Measurements from ENCODE around the gene SLC17A8.

SLC17A8 gene

GRCh38 chr12:100368066-100368465, 11.2 kb downstream of the SLC17A8 start:
- DNase-seq (ENCODE audit: low spot score) (no peak), FAIRE-seq (no peak)

GRCh38 chr12:100371146-100371545, 14.3 kb downstream of the SLC17A8 start:
- DNase-seq (ENCODE audit: low spot score) = no peak
- FAIRE-seq = no peak

- FAIRE-seq (no peak), DNase-seq (ENCODE audit: low spot score) (no peak)
Measured at GRCh38 chr12:100372853-100373640, 16.2 kb downstream of the SLC17A8 start.

- FAIRE-seq = no peak
- no peak for DNase-seq (ENCODE audit: low spot score)
Measured at GRCh38 chr12:100375038-100375735, 18.3 kb downstream of the SLC17A8 start.

- DNase-seq (ENCODE audit: low spot score) (no peak), FAIRE-seq (no peak)
Measured at GRCh38 chr12:100376161-100376560, 19.3 kb downstream of the SLC17A8 start.

- FAIRE-seq (no peak), DNase-seq (ENCODE audit: low spot score) (no peak)
Measured at GRCh38 chr12:100381379-100381778, 24.5 kb downstream of the SLC17A8 start.

GRCh38 chr12:100382338-100382737, 25.5 kb downstream of the SLC17A8 start:
- no peak for FAIRE-seq
- no peak for DNase-seq (ENCODE audit: low spot score)

- FAIRE-seq = no peak
- no peak for DNase-seq (ENCODE audit: low spot score)
Measured at GRCh38 chr12:100383586-100384558, 27.0 kb downstream of the SLC17A8 start.

- DNase-seq (ENCODE audit: low spot score) (no peak), FAIRE-seq (no peak)
Measured at GRCh38 chr12:100384559-100384935, 27.7 kb downstream of the SLC17A8 start.

- no peak for FAIRE-seq
- DNase-seq (ENCODE audit: low spot score) = no peak
Measured at GRCh38 chr12:100388382-100388781, 31.5 kb downstream of the SLC17A8 start.

GRCh38 chr12:100391856-100392255, 35.0 kb downstream of the SLC17A8 start:
- DNase-seq (ENCODE audit: low spot score) = no peak
- no peak for FAIRE-seq

- no peak for FAIRE-seq
- no peak for DNase-seq (ENCODE audit: low spot score)
Measured at GRCh38 chr12:100393200-100393599, 36.3 kb downstream of the SLC17A8 start.

- DNase-seq (ENCODE audit: low spot score) (no peak), FAIRE-seq (no peak)
Measured at GRCh38 chr12:100395811-100396210, 38.9 kb downstream of the SLC17A8 start.

GRCh38 chr12:100398307-100398706, 41.4 kb downstream of the SLC17A8 start:
- DNase-seq (ENCODE audit: low spot score) (no peak), FAIRE-seq (no peak)

GRCh38 chr12:100399095-100399494, 42.2 kb downstream of the SLC17A8 start:
- no peak for DNase-seq (ENCODE audit: low spot score)

GRCh38 chr12:100401660-100402059, 44.8 kb downstream of the SLC17A8 start:
- DNase-seq (ENCODE audit: low spot score) = peak; percentile 38

More at GRCh38 chr12:100399095-100399494, 42.2 kb downstream of the SLC17A8 start:
- no peak for FAIRE-seq

GRCh38 chr12:100402763-100403162, 45.9 kb downstream of the SLC17A8 start:
- DNase-seq (ENCODE audit: low spot score) = no peak
- no peak for FAIRE-seq

More at GRCh38 chr12:100401660-100402059, 44.8 kb downstream of the SLC17A8 start:
- FAIRE-seq = no peak

GRCh38 chr12:100403446-100403845, 46.6 kb downstream of the SLC17A8 start:
- FAIRE-seq = no peak

GRCh38 chr12:100404769-100405407, 48.0 kb downstream of the SLC17A8 start:
- FAIRE-seq = no peak
- DNase-seq (ENCODE audit: low spot score) = no peak

More at GRCh38 chr12:100403446-100403845, 46.6 kb downstream of the SLC17A8 start:
- DNase-seq (ENCODE audit: low spot score) = no peak

- no peak for FAIRE-seq
- DNase-seq (ENCODE audit: low spot score) = no peak
Measured at GRCh38 chr12:100413001-100413400, 56.1 kb downstream of the SLC17A8 start.

- DNase-seq (ENCODE audit: low spot score) (no peak), FAIRE-seq (no peak)
Measured at GRCh38 chr12:100414739-100415138, 57.9 kb downstream of the SLC17A8 start.

All from urothelium cell line (cell line).